ENCODE data around the gene TTLL4. TPM values are rescaled to one million over a fixed set of nuclear protein-coding genes. Genes with fewer than 3 reads are reported as not detected.
A peak's percentile ranks its signal among the peaks of the same experiment; 100 is the strongest.

Gene TTLL4
- total and polyA plus RNA-seq, 4 donors: 18.6 to 30.5 (median 22.3) TPM

- DNase-seq: no peak
- Histone ChIP-seq H3K27me3 (ENCODE audit: control insufficient read depth in 3 of 3, insufficient read depth in 3 of 3, low read length in 2 of 3) (no peaks in the 10 kb centered on the region), H3K36me3 (ENCODE audit: control insufficient read depth in 4 of 4, insufficient read depth in 4 of 4, low read length in 4 of 4) (peaks cover 3 to 43% (median 28%) of the 10 kb centered on the region in 4 donors), H3K27ac (ENCODE audit: low read depth in 1 of 2, low read length in 1 of 2) (no peak overlapping the region), H3K4me1 (ENCODE audit: control insufficient read depth in 5 of 5, insufficient read depth in 5 of 5, low read length in 5 of 5) (no peaks in the 10 kb centered on the region), H3K4me3 (no peak overlapping the region), H3K9ac (ENCODE audit: insufficient read depth in 1 of 2, low read length in 2 of 2) (no peak overlapping the region), H3K9me3 (ENCODE audit: control insufficient read depth in 4 of 4, insufficient read depth in 3 of 4, low read length in 3 of 4) (no peaks in the 10 kb centered on the region)
- 97% methylated on average over 8 of the region's 8 CpGs for WGBS, 2 donors
- no peak for TF ChIP-seq CTCF (IDR thresholded peaks at IDR 0.05; ENCODE audit: control extremely low read depth, extremely low read depth)
- peak; percentile 19 for ATAC-seq (ENCODE audit: insufficient read depth, low FRiP score)
These were observed 11.8 kb upstream of the TTLL4 start for GRCh38 chr2:218698885-218699284.

DNA sequence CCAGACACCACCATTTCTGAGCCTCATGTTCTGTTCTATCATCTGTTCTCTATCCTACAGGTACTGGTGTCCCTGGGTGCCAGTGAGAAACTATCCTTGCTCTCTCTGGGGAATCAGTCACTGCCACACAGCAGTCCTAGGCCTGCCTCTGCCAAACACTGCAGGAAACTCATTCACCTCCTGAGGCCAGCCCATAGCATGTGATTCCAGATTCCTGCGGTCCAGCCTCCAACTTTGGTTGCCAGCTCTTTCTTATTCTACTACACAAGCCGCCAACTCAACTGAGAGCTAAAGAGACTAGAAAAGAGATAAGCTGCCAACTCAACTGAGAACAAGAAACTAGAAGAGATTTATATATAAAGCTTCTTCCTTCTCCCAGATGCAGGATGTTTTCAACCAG, 8.8 kb upstream of the TTLL4 start:
- Histone ChIP-seq H3K36me3 (ENCODE audit: control insufficient read depth in 4 of 4, insufficient read depth in 4 of 4, low read length in 4 of 4) (peaks cover 3 to 30% (median 20%) of the 10 kb centered on the region in 4 donors), H3K9me3 (ENCODE audit: control insufficient read depth in 4 of 4, insufficient read depth in 3 of 4, low read length in 3 of 4) (no peaks in the 10 kb centered on the region), H3K9ac (ENCODE audit: insufficient read depth in 1 of 2, low read length in 2 of 2) (no peak overlapping the region), H3K27me3 (ENCODE audit: control insufficient read depth in 3 of 3, insufficient read depth in 3 of 3, low read length in 2 of 3) (no peaks in the 10 kb centered on the region), H3K4me3 (no peak overlapping the region), H3K4me1 (ENCODE audit: control insufficient read depth in 5 of 5, insufficient read depth in 5 of 5, low read length in 5 of 5) (no peaks in the 10 kb centered on the region), H3K27ac (ENCODE audit: low read depth in 1 of 2, low read length in 1 of 2) (no peak overlapping the region)
- ATAC-seq (ENCODE audit: insufficient read depth, low FRiP score) (no peak), DNase-seq (no peak)
- TF ChIP-seq CTCF (IDR thresholded peaks at IDR 0.05; ENCODE audit: control extremely low read depth, extremely low read depth): no peak
- WGBS, 2 donors: 94 to 100% methylated on average over 2 of the region's 2 CpGs

DNA sequence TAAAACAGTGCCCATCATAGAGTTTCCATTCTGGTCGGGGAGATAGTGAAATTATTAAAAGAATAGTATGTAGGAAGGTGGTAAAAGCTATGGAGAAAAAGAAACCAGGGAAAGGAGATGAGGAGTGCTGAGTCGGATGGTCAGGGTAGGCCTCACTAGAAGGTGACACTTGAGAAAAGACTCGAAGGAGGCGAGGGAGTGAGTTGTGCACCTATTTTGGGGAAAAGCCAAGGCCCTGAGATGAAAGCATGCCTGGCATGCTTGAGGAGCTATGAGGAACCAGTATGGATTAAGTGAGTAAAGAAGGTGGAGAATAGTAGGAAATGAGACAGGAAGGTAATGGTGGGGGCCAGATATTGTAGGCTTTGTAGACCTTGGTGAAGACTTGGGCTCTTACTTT, 7.3 kb upstream of the TTLL4 start:
- Histone ChIP-seq H3K9ac (ENCODE audit: insufficient read depth in 1 of 2, low read length in 2 of 2) (no peak overlapping the region), H3K4me3 (no peak overlapping the region), H3K27ac (ENCODE audit: low read depth in 1 of 2, low read length in 1 of 2) (no peak overlapping the region), H3K9me3 (ENCODE audit: control insufficient read depth in 4 of 4, insufficient read depth in 3 of 4, low read length in 3 of 4) (no peaks in the 10 kb centered on the region), H3K27me3 (ENCODE audit: control insufficient read depth in 3 of 3, insufficient read depth in 3 of 3, low read length in 2 of 3) (no peaks in the 10 kb centered on the region), H3K4me1 (ENCODE audit: control insufficient read depth in 5 of 5, insufficient read depth in 5 of 5, low read length in 5 of 5) (no peaks in the 10 kb centered on the region), H3K36me3 (ENCODE audit: control insufficient read depth in 4 of 4, insufficient read depth in 4 of 4, low read length in 4 of 4) (peaks cover 3 to 20% (median 11%) of the 10 kb centered on the region in 4 donors)
- ATAC-seq (ENCODE audit: insufficient read depth, low FRiP score) (no peak), DNase-seq (no peak)
- no peak for TF ChIP-seq CTCF (IDR thresholded peaks at IDR 0.05; ENCODE audit: control extremely low read depth, extremely low read depth)
- WGBS, 2 donors: 65 to 89% methylated on average over 4 of the region's 4 CpGs

DNA sequence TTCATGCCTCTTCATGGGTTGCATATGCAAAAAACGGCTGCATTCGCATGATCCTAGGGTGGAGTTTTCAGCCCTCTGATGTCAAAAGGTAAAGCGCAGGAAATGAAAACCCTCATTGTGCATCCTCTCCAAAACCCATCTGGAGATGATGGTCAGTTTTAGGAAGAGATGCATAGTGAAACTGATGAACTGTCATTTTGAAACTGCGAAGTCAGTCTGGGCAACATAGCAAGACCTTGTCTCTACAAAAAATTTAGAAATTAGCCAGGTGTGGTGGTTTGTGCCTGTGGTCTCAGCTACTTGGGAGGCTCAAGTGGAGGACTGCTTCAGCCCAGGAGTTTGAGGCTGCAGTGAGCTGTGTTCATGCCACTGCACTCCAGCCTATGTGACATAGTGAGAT, 2.5 kb upstream of the TTLL4 start:
- Histone ChIP-seq H3K4me1 (ENCODE audit: control insufficient read depth in 5 of 5, insufficient read depth in 5 of 5, low read length in 5 of 5) (peaks cover 0 to 10% (median 3%) of the 10 kb centered on the region in 5 donors), H3K4me3 (no peak overlapping the region), H3K36me3 (ENCODE audit: control insufficient read depth in 4 of 4, insufficient read depth in 4 of 4, low read length in 4 of 4) (no peaks in the 10 kb centered on the region), H3K27ac (ENCODE audit: low read depth in 1 of 2, low read length in 1 of 2) (no peak overlapping the region), H3K27me3 (ENCODE audit: control insufficient read depth in 3 of 3, insufficient read depth in 3 of 3, low read length in 2 of 3) (no peaks in the 10 kb centered on the region), H3K9ac (ENCODE audit: insufficient read depth in 1 of 2, low read length in 2 of 2) (no peak overlapping the region), H3K9me3 (ENCODE audit: control insufficient read depth in 4 of 4, insufficient read depth in 3 of 4, low read length in 3 of 4) (no peaks in the 10 kb centered on the region)
- no peak for TF ChIP-seq CTCF (IDR thresholded peaks at IDR 0.05; ENCODE audit: control extremely low read depth, extremely low read depth)
- ATAC-seq (ENCODE audit: insufficient read depth, low FRiP score): no peak
- DNase-seq: no peak
- WGBS, 2 donors: 89 to 90% methylated on average over 4 of the region's 4 CpGs
